Rectal smooth muscle tissue (tissue), 1 donor: ENCODE measurements around the gene PCGF2.

Experiments used
- H3K27ac ChIP-seq: one replicate; pipeline ENCODE4 v1.7.0; 2013; ENCODE audit warnings: low read depth, low read length, inconsistent platforms
- H3K27me3 ChIP-seq: one replicate; pipeline ENCODE4 v1.7.0; 2013; ENCODE audit warnings: low read length; ENCODE audit not compliant: control insufficient read depth, insufficient read depth
- H3K36me3 ChIP-seq: one replicate; pipeline ENCODE4 v1.7.0; 2013; ENCODE audit warnings: low read length; ENCODE audit not compliant: control insufficient read depth, insufficient read depth
- H3K4me1 ChIP-seq: one replicate; pipeline ENCODE4 v1.7.0; 2013; ENCODE audit warnings: low read length; ENCODE audit not compliant: control insufficient read depth, insufficient read depth
- H3K4me3 ChIP-seq: one replicate; pipeline ENCODE4 v1.7.0; 2013; ENCODE audit warnings: low read length
- H3K9ac ChIP-seq: one replicate; pipeline ENCODE4 v1.7.0; 2013; ENCODE audit warnings: low read length

PCGF2 gene

DNA sequence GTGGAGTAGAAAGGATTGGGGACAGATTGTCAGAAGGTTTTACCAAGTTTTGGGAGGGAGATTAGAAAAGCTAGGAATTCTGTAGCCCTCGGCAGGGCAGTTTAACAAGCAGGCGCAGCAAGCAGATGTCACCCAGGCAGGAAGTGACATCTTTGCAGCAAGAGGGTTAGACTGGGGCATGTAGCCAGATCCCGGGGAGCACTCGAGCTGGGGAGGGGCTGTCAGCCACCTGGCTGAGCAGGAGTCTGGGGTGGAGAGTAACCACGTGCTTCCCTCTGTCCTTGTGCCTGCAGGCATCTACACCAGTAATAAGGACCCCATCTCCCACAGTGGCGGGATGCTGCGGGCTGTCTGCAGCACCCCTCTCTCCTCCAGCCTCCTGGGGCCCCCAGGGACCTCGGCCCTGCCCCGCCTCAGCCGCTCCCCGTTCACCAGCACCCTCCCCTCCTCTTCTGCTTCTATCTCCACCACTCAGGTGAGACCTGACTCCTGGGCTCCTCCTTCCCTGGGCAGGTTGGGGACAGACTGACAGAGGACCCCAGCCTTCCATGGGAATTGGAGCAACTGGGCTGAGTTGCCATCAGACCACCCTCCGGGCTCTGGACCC, 30.9 kb downstream of the PCGF2 start:
- H3K27me3 ChIP-seq: no peaks in the 10 kb centered on the region
- H3K27ac ChIP-seq: no peak overlapping the region
- H3K9ac ChIP-seq: no peak overlapping the region
- no peaks in the 10 kb centered on the region for H3K4me1 ChIP-seq
- H3K36me3 ChIP-seq: peaks cover 42% of the 10 kb centered on the region
- H3K4me3 ChIP-seq: no peak overlapping the region

DNA sequence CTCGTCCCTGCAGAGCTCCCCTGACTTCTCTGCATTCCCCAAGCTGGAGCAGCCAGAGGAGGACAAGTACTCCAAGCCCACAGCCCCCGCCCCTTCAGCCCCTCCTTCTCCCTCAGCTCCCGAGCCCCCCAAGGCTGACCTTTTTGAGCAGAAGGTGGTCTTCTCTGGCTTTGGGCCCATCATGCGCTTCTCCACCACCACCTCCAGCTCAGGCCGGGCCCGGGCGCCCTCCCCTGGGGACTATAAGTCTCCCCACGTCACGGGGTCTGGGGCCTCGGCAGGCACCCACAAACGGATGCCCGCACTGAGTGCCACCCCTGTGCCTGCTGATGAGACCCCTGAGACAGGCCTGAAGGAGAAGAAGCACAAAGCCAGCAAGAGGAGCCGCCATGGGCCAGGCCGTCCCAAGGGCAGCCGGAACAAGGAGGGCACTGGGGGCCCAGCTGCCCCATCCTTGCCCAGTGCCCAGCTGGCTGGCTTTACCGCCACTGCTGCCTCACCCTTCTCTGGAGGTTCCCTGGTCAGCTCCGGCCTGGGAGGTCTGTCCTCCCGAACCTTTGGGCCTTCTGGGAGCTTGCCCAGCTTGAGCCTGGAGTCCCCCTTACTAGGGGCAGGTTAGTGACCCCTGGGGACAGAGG, 31.6 kb downstream of the PCGF2 start:
- Histone ChIP-seq H3K36me3 (peaks cover 46% of the 10 kb centered on the region), H3K4me3 (no peak overlapping the region), H3K27ac (no peak overlapping the region), H3K9ac (no peak overlapping the region), H3K27me3 (no peaks in the 10 kb centered on the region), H3K4me1 (no peaks in the 10 kb centered on the region)

DNA sequence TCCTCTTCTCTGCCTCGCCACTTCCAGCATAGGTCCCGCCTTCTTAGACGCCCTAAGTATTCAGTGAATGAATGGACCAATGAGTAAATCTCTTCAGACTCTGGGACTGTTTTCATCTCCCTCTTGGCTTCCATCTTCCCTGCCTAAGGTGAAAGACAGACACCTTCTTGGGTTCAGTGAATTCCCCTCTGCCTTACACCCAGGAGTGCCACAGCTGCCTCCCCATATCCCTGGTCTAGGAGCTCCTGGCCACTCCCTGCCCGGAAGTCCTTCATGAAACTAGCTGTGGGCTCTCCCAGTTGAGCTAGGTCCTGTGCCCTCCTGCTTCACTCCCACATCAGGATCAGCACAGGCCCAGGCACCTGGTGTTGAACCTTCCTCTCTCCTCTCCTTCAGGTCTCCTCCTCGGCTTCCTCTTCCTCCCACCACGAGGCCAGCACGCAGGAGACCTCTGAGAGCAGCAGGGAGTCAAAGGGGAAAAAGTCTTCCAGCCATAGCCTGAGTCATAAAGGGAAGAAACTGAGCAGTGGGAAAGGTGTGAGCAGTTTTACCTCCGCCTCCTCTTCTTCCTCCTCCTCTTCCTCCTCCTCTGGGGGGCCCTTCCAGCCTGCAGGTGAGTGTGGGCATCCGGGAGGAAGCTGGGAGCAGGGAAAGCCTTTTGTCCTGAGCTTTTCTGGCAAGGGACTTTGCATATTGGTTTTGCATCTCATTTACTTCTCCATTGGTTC, 32.8 kb downstream of the PCGF2 start:
- H3K27ac ChIP-seq: no peak overlapping the region
- H3K36me3 ChIP-seq: peaks cover 41% of the 10 kb centered on the region
- no peaks in the 10 kb centered on the region for H3K4me1 ChIP-seq
- H3K27me3 ChIP-seq: no peaks in the 10 kb centered on the region
- H3K9ac ChIP-seq: no peak overlapping the region
- no peak overlapping the region for H3K4me3 ChIP-seq

DNA sequence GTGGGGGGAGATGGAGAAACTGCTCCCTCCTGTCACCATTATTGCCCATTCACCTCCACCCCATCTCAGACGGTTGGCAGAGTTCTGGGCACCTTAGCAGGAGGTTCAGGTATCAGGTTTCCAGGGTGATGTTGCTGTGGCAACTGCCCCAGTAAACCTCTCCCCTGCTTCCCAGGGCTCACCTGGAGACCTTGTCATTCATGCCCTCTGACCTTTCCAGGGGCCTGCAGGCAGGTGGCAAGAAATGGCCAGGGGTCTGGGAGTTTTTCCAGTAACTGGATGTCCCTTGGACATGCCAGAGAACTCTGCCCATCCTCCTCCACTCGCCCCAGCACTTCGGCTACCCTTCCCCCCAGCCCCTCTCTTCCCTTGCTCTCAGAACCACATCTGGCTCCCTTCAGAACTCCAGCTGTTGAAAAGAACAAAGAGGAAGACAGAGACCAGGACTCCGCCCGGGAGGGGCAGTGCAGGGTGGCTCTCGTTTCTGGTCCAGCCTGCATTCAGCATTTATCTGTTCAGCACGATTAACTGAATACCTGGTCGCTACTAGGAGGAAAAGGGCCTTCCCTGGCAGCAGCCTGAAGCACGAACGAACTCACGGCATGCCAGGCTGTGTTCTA, 34.6 kb downstream of the PCGF2 start:
- no peaks in the 10 kb centered on the region for H3K27me3 ChIP-seq
- H3K4me1 ChIP-seq: no peaks in the 10 kb centered on the region
- no peak overlapping the region for H3K4me3 ChIP-seq
- peaks cover 52% of the 10 kb centered on the region for H3K36me3 ChIP-seq
- no peak overlapping the region for H3K27ac ChIP-seq
- no peak overlapping the region for H3K9ac ChIP-seq

DNA sequence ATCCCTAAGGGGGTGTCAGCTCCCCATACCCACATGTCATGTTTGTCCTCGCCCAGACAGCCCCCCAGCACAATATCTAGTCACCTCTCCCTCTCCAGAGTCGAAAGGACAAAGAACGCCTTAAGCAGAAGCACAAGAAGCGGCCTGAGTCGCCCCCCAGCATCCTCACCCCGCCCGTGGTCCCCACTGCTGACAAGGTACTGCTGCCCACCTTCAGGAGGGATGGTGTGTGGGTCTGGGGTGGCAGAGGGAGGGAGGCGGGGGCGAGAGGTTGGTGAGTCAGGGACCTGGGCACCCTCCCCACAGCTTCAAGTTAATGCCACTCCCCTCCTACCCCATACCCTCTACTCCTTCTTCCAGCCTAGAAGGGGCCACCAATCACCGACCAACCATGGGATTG, 35.5 kb downstream of the PCGF2 start:
- Histone ChIP-seq H3K27ac (no peak overlapping the region), H3K36me3 (peaks cover 49% of the 10 kb centered on the region), H3K4me1 (no peaks in the 10 kb centered on the region), H3K9ac (no peak overlapping the region), H3K27me3 (no peaks in the 10 kb centered on the region), H3K4me3 (no peak overlapping the region)

DNA sequence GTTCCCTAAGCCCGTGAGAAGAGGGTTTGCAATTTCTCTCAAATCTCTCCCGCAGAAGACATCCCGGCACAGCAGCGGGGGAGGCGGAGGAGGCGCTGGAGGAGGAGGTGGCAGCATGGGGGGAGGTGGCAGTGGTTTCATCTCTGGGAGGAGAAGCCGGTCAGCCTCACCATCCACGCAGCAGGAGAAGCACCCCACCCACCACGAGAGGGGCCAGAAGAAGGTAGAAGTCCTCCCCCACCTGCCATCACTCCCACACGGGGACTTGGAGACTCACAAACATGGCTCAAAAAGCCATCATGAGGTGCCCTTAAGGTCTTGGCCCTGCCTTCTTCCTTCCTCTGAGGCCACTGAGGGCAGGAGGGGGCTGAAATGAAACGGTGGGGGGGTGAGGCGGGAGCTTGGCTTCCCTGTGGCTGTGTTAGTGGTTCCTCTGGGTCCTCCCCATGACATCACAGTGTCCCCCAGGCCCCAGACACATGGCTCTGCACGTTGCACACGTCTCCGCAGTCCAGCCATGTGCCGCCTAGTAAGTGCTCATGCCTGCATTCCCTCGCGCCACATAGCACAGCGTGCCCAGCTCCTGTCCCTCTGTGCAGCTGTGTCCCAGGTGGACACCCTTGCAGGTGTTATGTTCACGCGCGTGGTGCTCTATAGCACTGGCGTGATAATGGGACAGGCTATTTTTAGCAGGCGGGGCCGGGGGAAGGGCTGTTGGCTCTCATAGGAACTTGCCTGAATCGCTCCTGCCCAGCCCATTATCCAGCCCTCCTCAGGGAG, 36.2 kb downstream of the PCGF2 start:
- Histone ChIP-seq H3K4me1 (peaks cover under 1% of the 10 kb centered on the region), H3K36me3 (peaks cover 47% of the 10 kb centered on the region), H3K27ac (no peak overlapping the region), H3K27me3 (no peaks in the 10 kb centered on the region), H3K4me3 (no peak overlapping the region), H3K9ac (no peak overlapping the region)

DNA sequence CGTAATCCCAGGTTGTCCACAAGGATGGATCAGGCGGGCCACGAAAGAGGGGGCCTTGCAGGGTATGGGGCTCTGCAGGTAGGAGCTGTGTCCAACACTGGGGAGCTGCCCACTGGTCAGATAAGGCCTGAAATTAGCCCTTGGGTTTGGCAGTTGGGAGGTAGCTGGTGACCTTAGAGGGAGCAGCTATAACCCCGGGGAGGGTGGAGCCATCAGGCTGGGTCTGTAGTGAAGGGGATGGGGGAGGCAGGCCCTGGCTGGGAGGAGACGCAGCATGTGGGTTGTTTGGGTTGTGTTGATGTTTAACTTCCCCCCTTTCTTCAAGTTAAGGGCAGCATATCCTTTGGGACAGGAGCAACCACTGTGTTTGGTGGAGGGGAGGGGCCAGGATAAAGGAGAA, 37.2 kb downstream of the PCGF2 start:
- H3K4me1 ChIP-seq: peaks cover 4% of the 10 kb centered on the region
- H3K27me3 ChIP-seq: no peaks in the 10 kb centered on the region
- no peak overlapping the region for H3K4me3 ChIP-seq
- H3K36me3 ChIP-seq: peaks cover 37% of the 10 kb centered on the region
- no peak overlapping the region for H3K9ac ChIP-seq
- H3K27ac ChIP-seq: no peak overlapping the region

DNA sequence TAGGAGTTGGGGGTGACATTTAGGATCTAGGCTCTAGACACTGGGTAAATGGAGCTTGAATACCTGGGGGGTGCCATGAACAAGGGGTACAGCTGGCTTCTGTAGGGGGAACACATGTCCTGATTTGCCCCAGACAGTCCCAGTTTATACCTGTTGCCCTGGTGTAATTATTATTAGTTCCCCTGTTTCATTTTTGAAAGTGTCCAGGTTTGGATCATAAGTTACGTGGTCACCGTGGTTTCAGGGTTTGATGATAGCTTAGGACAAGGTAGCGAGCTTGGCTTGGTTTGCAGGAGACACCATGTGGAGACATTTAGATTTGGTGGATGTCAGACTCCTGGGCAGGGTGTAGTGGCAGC, 37.6 kb downstream of the PCGF2 start:
- no peaks in the 10 kb centered on the region for H3K27me3 ChIP-seq
- no peak overlapping the region for H3K4me3 ChIP-seq
- H3K4me1 ChIP-seq: peaks cover 4% of the 10 kb centered on the region
- H3K9ac ChIP-seq: no peak overlapping the region
- peaks cover 37% of the 10 kb centered on the region for H3K36me3 ChIP-seq
- H3K27ac ChIP-seq: no peak overlapping the region

DNA sequence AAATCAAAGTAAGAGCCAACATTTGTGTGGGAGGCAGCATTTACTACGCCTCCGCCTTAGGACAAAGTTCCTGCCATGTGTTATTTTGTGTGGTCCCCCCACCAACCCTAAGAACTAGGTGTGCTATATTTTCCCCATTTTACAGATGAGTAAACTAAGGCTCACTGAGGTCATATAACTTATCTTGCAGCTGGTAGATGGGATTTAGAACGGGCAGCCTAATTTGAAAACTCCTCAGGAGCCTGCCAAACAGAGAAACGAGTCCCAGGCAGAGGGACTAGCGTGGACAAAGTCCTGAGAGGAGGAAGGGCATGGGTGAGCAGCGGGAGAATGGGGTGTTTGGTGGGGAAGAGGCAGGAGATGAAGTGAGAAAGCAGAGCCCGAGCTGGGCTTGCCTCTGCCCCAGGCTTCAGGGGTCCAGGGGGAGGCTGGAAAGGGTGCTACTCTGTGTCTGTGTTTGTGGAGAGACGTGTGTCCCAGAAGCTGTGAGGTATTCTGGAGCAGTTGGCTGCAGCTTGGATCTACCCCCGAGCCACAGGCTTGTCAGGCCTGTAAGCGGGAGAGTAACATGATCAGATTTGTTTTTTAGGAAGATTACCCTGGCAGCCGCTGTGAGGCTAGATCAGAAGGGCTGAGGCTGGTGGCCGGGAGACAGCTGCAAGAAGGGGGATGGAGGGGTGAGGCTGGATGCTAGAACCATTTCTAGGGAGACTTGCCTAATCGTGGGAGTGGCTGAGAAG, 38.1 kb downstream of the PCGF2 start:
- Histone ChIP-seq H3K27me3 (no peaks in the 10 kb centered on the region), H3K27ac (no peak overlapping the region), H3K4me1 (peaks cover 4% of the 10 kb centered on the region), H3K36me3 (peaks cover 37% of the 10 kb centered on the region), H3K4me3 (no peak overlapping the region), H3K9ac (no peak overlapping the region)

DNA sequence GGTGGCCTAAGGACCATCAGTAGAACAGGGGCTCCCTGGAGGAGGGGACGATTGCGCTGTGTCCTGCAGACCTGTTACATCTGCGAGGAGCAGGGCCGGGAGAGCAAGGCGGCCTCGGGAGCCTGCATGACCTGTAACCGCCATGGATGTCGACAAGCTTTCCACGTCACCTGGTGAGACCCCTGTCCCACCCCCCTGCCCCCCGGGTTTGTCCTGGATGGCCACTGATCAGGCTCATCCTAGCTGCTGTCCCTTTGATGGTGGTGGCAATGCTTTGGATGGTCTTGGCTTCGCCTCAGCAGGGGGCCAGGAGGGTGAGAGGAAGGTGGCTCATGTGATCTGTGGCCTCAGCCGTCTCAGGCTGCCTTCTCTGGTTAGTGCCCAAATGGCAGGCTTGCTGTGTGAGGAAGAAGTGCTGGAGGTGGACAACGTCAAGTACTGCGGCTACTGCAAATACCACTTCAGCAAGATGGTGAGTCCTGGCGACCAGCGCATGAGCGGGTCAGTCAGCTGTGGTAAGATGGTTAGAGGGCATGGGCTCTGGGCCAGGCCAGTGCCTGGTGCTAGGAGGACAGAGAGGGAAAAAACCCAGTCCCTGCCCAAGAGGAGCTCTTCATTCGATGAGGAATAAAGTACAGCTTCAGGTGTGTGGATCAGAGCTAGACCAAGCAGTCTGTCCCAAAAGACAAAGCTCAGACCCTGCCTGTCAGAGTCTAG, 38.9 kb downstream of the PCGF2 start:
- Histone ChIP-seq H3K9ac (no peak overlapping the region), H3K36me3 (peaks cover 37% of the 10 kb centered on the region), H3K4me1 (peaks cover 4% of the 10 kb centered on the region), H3K27ac (no peak overlapping the region), H3K27me3 (no peaks in the 10 kb centered on the region), H3K4me3 (no peak overlapping the region)

DNA sequence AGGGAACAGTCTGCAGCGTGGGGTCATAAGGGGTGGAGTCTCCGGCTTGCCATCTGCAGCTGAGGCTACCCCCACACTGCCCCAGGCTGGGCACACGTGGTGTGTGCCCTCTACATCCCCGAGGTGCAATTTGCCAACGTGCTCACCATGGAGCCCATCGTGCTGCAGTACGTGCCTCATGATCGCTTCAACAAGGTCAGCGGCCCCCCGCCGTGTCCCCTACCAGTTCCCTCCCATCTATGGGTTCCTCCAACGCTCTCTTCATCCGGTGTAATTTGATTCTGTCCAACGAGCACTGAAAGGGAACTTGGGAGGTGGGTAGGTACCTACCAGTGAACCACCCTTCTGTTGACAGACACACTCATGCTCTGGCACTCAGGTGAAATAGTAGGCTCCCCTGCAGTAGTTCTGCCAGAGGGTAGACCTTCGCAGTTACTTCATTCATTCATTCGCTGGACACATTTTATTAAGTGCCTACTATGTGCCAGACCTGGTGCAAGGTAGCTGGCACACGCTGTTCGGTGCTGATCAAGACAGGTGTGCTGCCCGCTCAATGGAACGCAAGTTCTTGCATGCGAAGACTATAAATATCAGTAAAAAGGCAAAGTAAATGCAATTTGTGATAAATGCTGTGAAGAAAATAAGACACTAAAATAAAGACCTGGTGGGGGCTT, 40.3 kb downstream of the PCGF2 start:
- H3K9ac ChIP-seq: no peak overlapping the region
- no peak overlapping the region for H3K4me3 ChIP-seq
- no peaks in the 10 kb centered on the region for H3K27me3 ChIP-seq
- H3K4me1 ChIP-seq: peaks cover 8% of the 10 kb centered on the region
- H3K36me3 ChIP-seq: peaks cover 31% of the 10 kb centered on the region
- H3K27ac ChIP-seq: no peak overlapping the region
